H9 (cell line): ENCODE results near the gene CLEC12A. TPM values are rescaled to one million over a fixed set of nuclear protein-coding genes. Genes with fewer than 3 reads are reported as not detected.

Experiments used
- DNase-seq: peaks from one replicate; pipeline ENCODE4 v3.0.0-alpha.2; 2017
- H2AFZ ChIP-seq: one replicate; pipeline ENCODE4 v1.6.1; 2013; ENCODE audit warnings: mild to moderate bottlenecking, low read length, control low read depth, moderate library complexity
- H2AK5ac ChIP-seq: 2 replicates; pipeline ENCODE4 v1.6.1; 2013; ENCODE audit warnings: low read length, control low read depth, mixed read lengths; ENCODE audit not compliant: insufficient read length
- H2BK120ac ChIP-seq: one replicate; pipeline ENCODE4 v1.6.1; 2013; ENCODE audit warnings: low read depth, mild to moderate bottlenecking, low read length, control low read depth, inconsistent platforms; ENCODE audit not compliant: poor library complexity, severe bottlenecking
- H2BK12ac ChIP-seq: 2 replicates; pipeline ENCODE4 v1.6.1; 2013; ENCODE audit warnings: low read length, control low read depth, mixed read lengths, low read depth; ENCODE audit not compliant: insufficient read length
- H2BK15ac ChIP-seq: 2 replicates; pipeline ENCODE4 v1.6.1; 2013; ENCODE audit warnings: low read depth, low read length, control low read depth
- H2BK20ac ChIP-seq: one replicate; pipeline ENCODE4 v1.6.1; 2013; ENCODE audit warnings: low read depth, mild to moderate bottlenecking, low read length, control low read depth, inconsistent platforms; ENCODE audit not compliant: poor library complexity, severe bottlenecking
- H2BK5ac ChIP-seq: 2 replicates; pipeline ENCODE4 v1.6.1; 2013; ENCODE audit warnings: low read length, control low read depth, mixed read lengths; ENCODE audit not compliant: insufficient read length
- H3K14ac ChIP-seq: 2 replicates; pipeline ENCODE4 v1.6.1; 2013; ENCODE audit warnings: low read length, control low read depth; ENCODE audit not compliant: insufficient read depth
- H3K18ac ChIP-seq: 2 replicates; pipeline ENCODE4 v1.6.1; 2013; ENCODE audit warnings: low read depth, mild to moderate bottlenecking, mixed read lengths, low read length, control low read depth; ENCODE audit not compliant: insufficient read length
- H3K23ac ChIP-seq: 2 replicates; pipeline ENCODE4 v1.6.1; 2013; ENCODE audit warnings: low read length, control low read depth, mixed read lengths, low read depth; ENCODE audit not compliant: insufficient read length
- H3K23me2 ChIP-seq: 2 replicates; pipeline ENCODE4 v1.6.1; 2013; ENCODE audit warnings: low read depth, mild to moderate bottlenecking, mixed read lengths, low read length, control low read depth; ENCODE audit not compliant: insufficient read length, poor library complexity, severe bottlenecking
- H3K27ac ChIP-seq: 2 replicates; pipeline ENCODE4 v1.5.1; 2013; ENCODE audit warnings: low read length, control low read depth, mixed read lengths, low read depth; ENCODE audit not compliant: insufficient read length
- H3K27me3 ChIP-seq: 2 replicates; pipeline ENCODE4 v1.6.1; 2013; ENCODE audit warnings: low read length, control low read depth, inconsistent platforms; ENCODE audit not compliant: insufficient read depth
- H3K4ac ChIP-seq: 2 replicates; pipeline ENCODE4 v1.6.1; 2013; ENCODE audit warnings: low read depth, mild to moderate bottlenecking, control low read depth, inconsistent platforms, low read length, moderate library complexity
- H3K4me1 ChIP-seq: 2 replicates; pipeline ENCODE4 v1.6.1; 2013; ENCODE audit warnings: low read length, control low read depth, inconsistent platforms; ENCODE audit not compliant: insufficient read depth
- H3K4me2 ChIP-seq: 2 replicates; pipeline ENCODE4 v1.6.1; 2013; ENCODE audit warnings: low read length, control low read depth, mixed read lengths; ENCODE audit not compliant: insufficient read length, insufficient read depth
- H3K56ac ChIP-seq: 2 replicates; pipeline ENCODE4 v1.6.1; 2013; ENCODE audit warnings: low read depth, mild to moderate bottlenecking, mixed read lengths, low read length, control low read depth; ENCODE audit not compliant: insufficient read length
- H3K79me1 ChIP-seq: 2 replicates; pipeline ENCODE4 v1.6.1; 2013; ENCODE audit warnings: low read depth, mild to moderate bottlenecking, moderate library complexity, low read length, control low read depth, inconsistent platforms; ENCODE audit not compliant: insufficient read depth, poor library complexity, severe bottlenecking
- H3K79me2 ChIP-seq: 2 replicates; pipeline ENCODE4 v1.6.1; 2013; ENCODE audit warnings: low read length, control low read depth, inconsistent platforms; ENCODE audit not compliant: insufficient read depth
- H3K9ac ChIP-seq: 2 replicates; pipeline ENCODE4 v1.6.1; 2013; ENCODE audit warnings: low read length, control low read depth, mixed read lengths; ENCODE audit not compliant: insufficient read length; ENCODE audit errors: extremely low read depth
- H3K9me3 ChIP-seq: one replicate; pipeline ENCODE4 v1.6.1; 2013; ENCODE audit warnings: low read depth, low read length, inconsistent platforms; ENCODE audit not compliant: control insufficient read depth
- H3T11ph ChIP-seq: one replicate; pipeline ENCODE4 v1.6.1; 2013; ENCODE audit warnings: mild to moderate bottlenecking, low read length, control low read depth, inconsistent platforms
- H4K20me1 ChIP-seq: one replicate; pipeline ENCODE4 v1.6.1; 2013; ENCODE audit not compliant: control insufficient read depth, insufficient read length, insufficient read depth
- H4K5ac ChIP-seq: 2 replicates; pipeline ENCODE4 v1.6.1; 2013; ENCODE audit warnings: low read depth, mild to moderate bottlenecking, mixed read lengths, low read length, control low read depth; ENCODE audit not compliant: insufficient read length
- H4K8ac ChIP-seq: replicated peaks from 2 replicates; pipeline ENCODE4 v1.6.1; 2013; ENCODE audit warnings: low read length, control low read depth, mixed read lengths, low read depth; ENCODE audit not compliant: insufficient read length
- H4K91ac ChIP-seq: 2 replicates; pipeline ENCODE4 v1.6.1; 2013; ENCODE audit warnings: low read depth, mild to moderate bottlenecking, moderate library complexity, mixed read lengths, low read length, control low read depth; ENCODE audit not compliant: insufficient read length
- H3K27ac Mint-ChIP-seq, 3 experiments: 2 replicates in 2 of 3; 3 replicates in 1 of 3; pipeline ENCODE4 v1.8.0; 2020 to 2021; ENCODE audit warnings: mixed read lengths in 3 of 3, mild to moderate bottlenecking in 1 of 3, moderate library complexity in 1 of 3
- H3K27me3 Mint-ChIP-seq: 2 replicates; pipeline ENCODE4 v1.8.0; 2021; ENCODE audit warnings: low read depth, mild to moderate bottlenecking, moderate library complexity, mixed read lengths
- H3K36me3 Mint-ChIP-seq, 3 experiments: 2 replicates in 2 of 3; 3 replicates in 1 of 3; pipeline ENCODE4 v1.8.0; 2020 to 2021; ENCODE audit warnings: low read depth in 3 of 3, mixed read lengths in 3 of 3; ENCODE audit not compliant: insufficient read depth in 1 of 3
- H3K4me1 Mint-ChIP-seq, 2 experiments: 2 replicates each; pipeline ENCODE4 v1.8.0; 2020; ENCODE audit warnings: mixed read lengths in 2 of 2
- H3K4me3 Mint-ChIP-seq, 2 experiments: 2 replicates in 1 of 2; 3 replicates in 1 of 2; pipeline ENCODE4 v1.8.0; 2020 to 2021; ENCODE audit warnings: mild to moderate bottlenecking in 2 of 2, mixed read lengths in 2 of 2, moderate library complexity in 1 of 2
- H3K9me3 Mint-ChIP-seq, 2 experiments: 2 replicates in 1 of 2; 3 replicates in 1 of 2; pipeline ENCODE4 v1.8.0; 2020; ENCODE audit warnings: mild to moderate bottlenecking in 2 of 2, mixed read lengths in 2 of 2, moderate library complexity in 1 of 2
- CTCF ChIP-seq: fragments of 200-600 bp; sonication (generic); conservative IDR thresholded peaks from 3 replicates; pipeline ENCODE4 v1.8.0; 2021; ENCODE audit warnings: antibody characterized with exemption, mild to moderate bottlenecking
- WGBS: extraction: QIAGEN DNeasy Blood & Tissue Kit; methylation state at CpG from one replicate; pipeline ENCODE4 v1.1.7; 2013; ENCODE audit warnings: missing lambda C conversion rate, low lambda C conversion rate, mixed read lengths; ENCODE audit not compliant: insufficient read length; ENCODE audit errors: extremely low coverage; 5-methylcytosine and 5-hydroxymethylcytosine counted together
- total RNA-seq: library from RNA; stranded (reverse); gene quantifications from 2 replicates; pipeline ENCODE4 v1.2.1, GENCODE V29; 2021

CLEC12A gene
- total RNA-seq, 1 experiment from 2014 or later: not detected

- H3K9me3 ChIP-seq: no peaks in the 10 kb centered on the region
- no peak for DNase-seq
- H2BK15ac ChIP-seq: no peak overlapping the region
- H3K9me3 Mint-ChIP-seq: peaks cover 10 to 14% of the 10 kb centered on the region in 2 experiments; a peak in 4 of 5 replicates
- WGBS: no CpG with 5 or more reads among the region's 1 CpG
- H3K14ac ChIP-seq: no peak overlapping the region
- no peak overlapping the region for H3T11ph ChIP-seq
- no peaks in the 10 kb centered on the region for H3K27me3 Mint-ChIP-seq
- H4K5ac ChIP-seq: no peak overlapping the region
- H3K27ac ChIP-seq: no peak overlapping the region
- no peaks in the 10 kb centered on the region for H3K4me1 ChIP-seq
- H4K91ac ChIP-seq: no peak overlapping the region
- no peaks in the 10 kb centered on the region for H3K27me3 ChIP-seq
- H3K23me2 ChIP-seq: no peaks in the 10 kb centered on the region
- H4K8ac ChIP-seq: no peak overlapping the region
- no peak overlapping the region for H3K27ac Mint-ChIP-seq
- no peak overlapping the region for H2BK120ac ChIP-seq
- no peak overlapping the region for H3K56ac ChIP-seq
- H3K18ac ChIP-seq: no peak overlapping the region
- no peaks in the 10 kb centered on the region for H3K79me1 ChIP-seq
- H3K36me3 Mint-ChIP-seq: peaks cover 2 to 7% (median 5%) of the 10 kb centered on the region in 3 experiments; a peak in 2 of 7 replicates
- no peak overlapping the region for H3K9ac ChIP-seq
- H2BK20ac ChIP-seq: no peak overlapping the region
- no peak overlapping the region for H2AFZ ChIP-seq
- H2BK5ac ChIP-seq: no peak overlapping the region
- H3K4me3 Mint-ChIP-seq: no peak overlapping the region
- H3K79me2 ChIP-seq: no peaks in the 10 kb centered on the region
- no peaks in the 10 kb centered on the region for H4K20me1 ChIP-seq
- H2AK5ac ChIP-seq: no peak overlapping the region
- no peak overlapping the region for H3K23ac ChIP-seq
- no peak overlapping the region for H2BK12ac ChIP-seq
- H3K4me2 ChIP-seq: no peak overlapping the region
- H3K4me1 Mint-ChIP-seq: peaks cover 2 to 3% of the 10 kb centered on the region in 2 experiments; a peak in 3 of 4 replicates
- H3K4ac ChIP-seq: no peak overlapping the region
- no peak for TF ChIP-seq CTCF
Measured at GRCh38 chr12:9922429-9922828, 48.8 kb upstream of the CLEC12A start.
